PC-3 (cell line): ENCODE measurements around the gene PRPS1.

Source experiments
- CTCF ChIP-seq: fragments of 300-600 bp; sonication (generic); conservative IDR thresholded peaks from 2 replicates; pipeline ENCODE4 v1.5.1; 2017; ENCODE audit warnings: antibody characterized with exemption, low read depth, mild to moderate bottlenecking, low read length
- EZH2 ChIP-seq: fragments of 300-600 bp; sonication (generic); IDR thresholded peaks from one replicate; pipeline ENCODE4 v1.6.1; 2017; ENCODE audit warnings: antibody characterized with exemption, mild to moderate bottlenecking, low read length; ENCODE audit not compliant: unreplicated experiment
- EZH2phosphoT487 ChIP-seq: fragments of 300-600 bp; sonication (generic); IDR thresholded peaks from 2 replicates; pipeline ENCODE4 v1.6.1; 2018; ENCODE audit warnings: mild to moderate bottlenecking, antibody characterized with exemption, low read length, borderline replicate concordance

DNA sequence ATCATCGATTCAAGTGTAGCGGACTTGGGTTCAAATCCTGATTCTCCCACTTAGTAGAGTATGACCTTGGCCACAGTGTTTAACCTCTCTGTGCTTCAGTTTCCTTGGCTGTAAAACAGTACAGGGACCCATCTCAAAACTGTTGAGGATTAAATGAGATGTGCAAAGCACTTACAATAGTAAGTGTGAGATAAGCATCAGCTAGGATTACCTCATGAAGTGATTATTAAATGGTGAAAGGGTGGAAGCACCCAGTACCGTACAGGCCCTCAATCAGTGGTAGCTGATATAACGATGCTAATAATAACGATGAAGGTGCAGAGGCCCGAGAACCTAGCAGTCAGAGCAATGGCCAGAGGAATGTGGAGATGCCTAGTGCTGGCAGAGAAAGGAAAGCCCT is 45.1 kb downstream of the PRPS1 start:
- TF ChIP-seq CTCF (no peak), EZH2 (no peak), EZH2phosphoT487 (no peak)
